RWPE2 (cell line): ENCODE results near the gene FOXE3.

Experiments used
- ATAC-seq: fragments of 200-7000 bp; cut with Tn5 transposase; 3 replicates; pipeline ENCODE4 v1.9.1; 2021; ENCODE audit warnings: low read depth
- DNase-seq: peaks from one replicate; pipeline ENCODE4 v3.0.0-alpha.2; 2020; ENCODE audit warnings: low spot score
- H3K27ac ChIP-seq: fragments of 450-650 bp; 2 replicates; pipeline ENCODE4 v1.5.1; 2017; ENCODE audit warnings: mild to moderate bottlenecking; ENCODE audit not compliant: poor library complexity, severe bottlenecking
- H3K27me3 ChIP-seq: fragments of 250-450 bp; sonication (Bioruptor Pico); 2 replicates; pipeline ENCODE4 v1.5.1; 2021; ENCODE audit warnings: mild to moderate bottlenecking, moderate library complexity; ENCODE audit not compliant: insufficient read depth, poor library complexity, severe bottlenecking
- H3K36me3 ChIP-seq: fragments of 250-450 bp; sonication (Bioruptor Pico); 2 replicates; pipeline ENCODE4 v1.5.1; 2020; ENCODE audit warnings: low read depth, mild to moderate bottlenecking, moderate library complexity
- H3K4me1 ChIP-seq: fragments of 250-450 bp; sonication (Bioruptor Pico); 2 replicates; pipeline ENCODE4 v1.5.1; 2021; ENCODE audit warnings: mild to moderate bottlenecking, moderate library complexity; ENCODE audit not compliant: insufficient read depth, poor library complexity, severe bottlenecking
- H3K4me3 ChIP-seq: fragments of 250-450 bp; sonication (Bioruptor Pico); 2 replicates; pipeline ENCODE4 v1.5.1; 2021; ENCODE audit warnings: mild to moderate bottlenecking, moderate library complexity; ENCODE audit not compliant: severe bottlenecking
- H3K9me3 ChIP-seq: fragments of 250-450 bp; sonication (Bioruptor Pico); 2 replicates; pipeline ENCODE4 v1.5.1; 2021; ENCODE audit warnings: mild to moderate bottlenecking, moderate library complexity; ENCODE audit not compliant: severe bottlenecking
- CTCF ChIP-seq: fragments of 450-650 bp; IDR thresholded peaks from one replicate; pipeline ENCODE4 v1.5.1; 2017; ENCODE audit warnings: mild to moderate bottlenecking, moderate library complexity; ENCODE audit not compliant: poor library complexity, severe bottlenecking

The FOXE3 gene

DNA sequence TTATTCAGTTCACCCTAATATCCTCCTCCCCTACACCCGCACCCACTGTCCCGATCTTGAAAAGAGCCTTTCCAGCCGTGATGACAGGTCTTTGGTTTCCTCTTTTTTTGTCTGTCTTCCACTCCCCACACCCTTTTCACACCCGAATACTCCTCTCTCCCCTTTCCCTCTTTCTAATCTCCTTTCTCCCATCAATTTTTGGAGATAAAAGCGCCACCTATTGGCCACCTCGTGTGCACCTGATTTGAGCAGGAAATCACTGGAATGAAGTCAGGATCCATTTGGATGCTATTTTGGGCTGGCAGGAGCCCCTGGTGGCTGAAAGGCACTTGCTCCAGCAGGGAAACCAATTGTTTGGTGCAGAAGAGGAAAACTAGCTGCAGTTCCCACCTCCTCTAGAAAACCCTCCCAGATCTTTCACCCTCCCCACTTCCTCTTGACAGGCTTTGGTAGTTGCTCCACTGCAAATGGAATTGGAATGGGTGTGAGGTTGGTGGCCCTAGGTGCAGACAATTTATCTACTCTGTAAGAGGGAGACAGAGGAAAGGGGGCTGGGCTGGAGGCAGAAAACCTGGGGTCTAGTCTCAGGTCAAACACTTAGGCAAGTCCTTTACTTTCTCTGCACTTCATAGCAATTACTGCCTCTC, 8.4 kb downstream of the FOXE3 start:
- peak; percentile 88 for TF ChIP-seq CTCF

DNA sequence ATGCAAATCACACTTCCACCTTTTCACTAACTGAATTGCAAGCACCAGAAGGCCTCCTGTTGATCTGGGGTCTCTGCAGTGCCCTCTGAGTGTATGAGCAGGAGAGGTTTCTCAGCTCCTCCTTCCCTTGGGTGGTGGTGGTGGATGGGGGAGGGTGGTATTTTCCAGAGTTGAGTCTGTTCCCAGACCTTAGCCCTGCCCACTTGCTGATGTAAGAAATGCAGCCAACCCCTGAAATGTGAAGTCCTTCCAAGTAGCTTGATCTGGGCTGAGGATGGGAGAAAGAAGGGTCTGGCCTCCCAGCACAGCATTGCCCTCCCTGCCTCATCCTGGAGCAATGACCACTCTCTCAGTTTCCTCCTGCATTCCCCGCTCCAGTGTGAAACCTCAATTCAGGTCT, 15.4 kb downstream of the FOXE3 start:
- H3K4me3 ChIP-seq = no peak overlapping the region
- DNase-seq (no peak), ATAC-seq (peak; percentile 6; the same call in 1 of the 3 replicates)
- peak overlapping the region; percentile 31 for H3K27ac ChIP-seq
- no peaks in the 10 kb centered on the region for H3K9me3 ChIP-seq
- no peaks in the 10 kb centered on the region for H3K36me3 ChIP-seq
- no peaks in the 10 kb centered on the region for H3K27me3 ChIP-seq
- TF ChIP-seq CTCF = no peak
- peaks cover 13% of the 10 kb centered on the region for H3K4me1 ChIP-seq

More for the DNA sequence above, 8.4 kb downstream of the FOXE3 start:
- H3K4me3 ChIP-seq = no peak overlapping the region
- H3K27ac ChIP-seq = no peak overlapping the region
- ATAC-seq (peak; percentile 72), DNase-seq (no peak)
- H3K27me3 ChIP-seq = no peaks in the 10 kb centered on the region
- no peaks in the 10 kb centered on the region for H3K9me3 ChIP-seq
- no peaks in the 10 kb centered on the region for H3K36me3 ChIP-seq
- no peaks in the 10 kb centered on the region for H3K4me1 ChIP-seq

GRCh38 chr1:47432071-47433036, 16.3 kb downstream of the FOXE3 start:
- ATAC-seq = peak; percentile 37
- no peak for DNase-seq
- Histone ChIP-seq H3K4me1 (peaks cover 13% of the 10 kb centered on the region), H3K9me3 (no peaks in the 10 kb centered on the region), H3K27ac (peak overlapping the region; percentile 31), H3K27me3 (no peaks in the 10 kb centered on the region), H3K36me3 (no peaks in the 10 kb centered on the region), H3K4me3 (no peak overlapping the region)
- peak; percentile 60 for TF ChIP-seq CTCF

- Histone ChIP-seq H3K36me3 (no peaks in the 10 kb centered on the region), H3K27me3 (peaks cover 1% of the 10 kb centered on the region)
- no peak for ATAC-seq
Measured at GRCh38 chr1:47433037-47433421, 16.9 kb downstream of the FOXE3 start.

More at GRCh38 chr1:47433037-47433421, 16.9 kb downstream of the FOXE3 start:
- Histone ChIP-seq H3K27ac (no peak overlapping the region), H3K9me3 (no peaks in the 10 kb centered on the region), H3K4me3 (no peak overlapping the region), H3K4me1 (peaks cover 13% of the 10 kb centered on the region)
- DNase-seq = no peak
- TF ChIP-seq CTCF = no peak
